ACC112 (cell line): Measurements from ENCODE around the gene UNC5A.

Experiments
- H2AFZ ChIP-seq: fragments of 200-600 bp; sonication (generic); one replicate; pipeline ENCODE4 v1.6.0; 2017; ENCODE audit warnings: antibody characterized with exemption, low read length; ENCODE audit not compliant: unreplicated experiment
- H3K27ac ChIP-seq: fragments of 200-600 bp; sonication (generic); 2 replicates; pipeline ENCODE4 v1.5.1; 2014; ENCODE audit warnings: low read depth, mild to moderate bottlenecking, antibody characterized with exemption, low read length, moderate library complexity
- H3K27me3 ChIP-seq: fragments of 200-600 bp; sonication (generic); 2 replicates; pipeline ENCODE4 v1.6.1; 2014; ENCODE audit warnings: mild to moderate bottlenecking, antibody characterized with exemption, low read length, moderate library complexity, mixed read lengths; ENCODE audit not compliant: insufficient read depth
- H3K36me3 ChIP-seq: fragments of 200-600 bp; sonication (generic); 2 replicates; pipeline ENCODE4 v1.6.1; 2016; ENCODE audit warnings: mild to moderate bottlenecking, antibody characterized with exemption, low read length, moderate library complexity, mixed read lengths; ENCODE audit not compliant: insufficient read depth
- H3K4me1 ChIP-seq: fragments of 200-600 bp; sonication (generic); one replicate; pipeline ENCODE4 v1.6.1; 2016; ENCODE audit warnings: low read length, mixed read lengths; ENCODE audit not compliant: insufficient read depth, unreplicated experiment, control insufficient read depth
- H3K4me3 ChIP-seq: fragments of 200-600 bp; sonication (generic); 2 replicates; pipeline ENCODE4 v1.5.1; 2014; ENCODE audit warnings: mild to moderate bottlenecking, low read depth, low read length
- H3K79me2 ChIP-seq: fragments of 200-600 bp; sonication (generic); one replicate; pipeline ENCODE4 v1.6.0; 2016; ENCODE audit warnings: low read length; ENCODE audit not compliant: control insufficient read depth, unreplicated experiment, insufficient read depth

UNC5A gene

GRCh38 chr5:176810081-176810597, at the start of gene UNC5A:
Gene UNC5A, plus strand, starts transcription at chr5:176810559. Its CDS starts 192 bp downstream, at chr5:176810751.
- peak within 1 kb of the TSS; percentile 69 for H3K4me3 ChIP-seq
- H3K27ac ChIP-seq, result no peak within 1 kb of the TSS
- H3K4me1 ChIP-seq, result no peaks in the 10 kb centered on the region
- H3K27me3 ChIP-seq, result peaks cover 75% of the 10 kb centered on the region
- H2AFZ ChIP-seq, result no peak within 1 kb of the TSS
- H3K79me2 ChIP-seq, result no peaks in the 10 kb centered on the region
- no peaks in the 10 kb centered on the region for H3K36me3 ChIP-seq

- H3K4me1 ChIP-seq, result no peaks in the 10 kb centered on the region
- H3K27ac ChIP-seq, result no peak overlapping the region
- H3K36me3 ChIP-seq, result no peaks in the 10 kb centered on the region
- no peaks in the 10 kb centered on the region for H3K79me2 ChIP-seq
- no peak overlapping the region for H3K4me3 ChIP-seq
- peaks cover 82% of the 10 kb centered on the region for H3K27me3 ChIP-seq
- H2AFZ ChIP-seq, result no peak overlapping the region
Observed at GRCh38 chr5:176761755-176762154, 48.6 kb upstream of the UNC5A start.

DNA sequence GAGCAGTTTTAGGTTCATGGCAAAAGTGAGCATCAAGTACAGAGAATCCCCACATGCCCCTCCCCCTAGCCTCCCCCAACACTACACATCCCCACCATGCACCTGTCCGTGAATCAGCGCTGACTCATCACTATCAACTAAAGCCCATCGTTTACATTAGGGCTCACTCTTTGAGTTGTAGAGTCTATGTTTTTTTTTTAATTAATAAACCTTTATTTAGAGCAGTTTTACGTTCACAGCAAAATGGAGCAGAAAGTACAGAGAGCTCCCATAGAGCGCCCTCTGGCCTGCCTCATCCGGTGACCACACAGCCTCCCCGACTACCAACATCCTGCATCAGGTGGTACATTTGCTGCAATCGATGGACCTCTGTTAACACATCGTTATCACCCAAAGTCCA, 47.9 kb upstream of the UNC5A start:
- Histone ChIP-seq H3K4me3 (no peak overlapping the region), H3K79me2 (no peaks in the 10 kb centered on the region), H3K36me3 (no peaks in the 10 kb centered on the region), H3K27me3 (peaks cover 82% of the 10 kb centered on the region), H3K27ac (no peak overlapping the region), H2AFZ (no peak overlapping the region), H3K4me1 (no peaks in the 10 kb centered on the region)

DNA sequence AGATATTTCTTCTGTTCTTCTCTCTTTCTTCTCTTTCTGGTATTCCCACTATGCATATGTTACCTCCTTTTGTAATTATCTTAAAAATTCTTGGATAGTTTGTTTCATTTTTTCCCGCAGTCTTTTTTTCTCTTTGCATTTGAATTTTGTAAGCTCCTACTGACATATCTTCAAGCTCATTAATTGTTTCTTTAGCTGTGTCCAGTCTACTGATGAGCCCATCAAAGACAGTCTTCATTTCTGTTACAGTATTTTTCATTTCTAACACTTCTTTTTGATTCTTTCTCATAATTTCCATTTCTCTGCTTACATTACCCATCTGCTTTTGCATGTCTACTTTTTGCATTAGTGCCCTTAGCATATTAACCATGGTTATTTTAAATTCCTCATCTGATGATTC, 44.7 kb upstream of the UNC5A start:
- Histone ChIP-seq H3K4me1 (no peaks in the 10 kb centered on the region), H3K4me3 (no peak overlapping the region), H2AFZ (no peak overlapping the region), H3K27me3 (peaks cover 88% of the 10 kb centered on the region), H3K36me3 (no peaks in the 10 kb centered on the region), H3K79me2 (no peaks in the 10 kb centered on the region), H3K27ac (no peak overlapping the region)

GRCh38 chr5:176768174-176768970, 42.0 kb upstream of the UNC5A start:
- Histone ChIP-seq H2AFZ (no peak overlapping the region), H3K79me2 (no peaks in the 10 kb centered on the region), H3K4me1 (no peaks in the 10 kb centered on the region), H3K27ac (no peak overlapping the region), H3K4me3 (no peak overlapping the region), H3K27me3 (peaks cover 93% of the 10 kb centered on the region), H3K36me3 (no peaks in the 10 kb centered on the region)

DNA sequence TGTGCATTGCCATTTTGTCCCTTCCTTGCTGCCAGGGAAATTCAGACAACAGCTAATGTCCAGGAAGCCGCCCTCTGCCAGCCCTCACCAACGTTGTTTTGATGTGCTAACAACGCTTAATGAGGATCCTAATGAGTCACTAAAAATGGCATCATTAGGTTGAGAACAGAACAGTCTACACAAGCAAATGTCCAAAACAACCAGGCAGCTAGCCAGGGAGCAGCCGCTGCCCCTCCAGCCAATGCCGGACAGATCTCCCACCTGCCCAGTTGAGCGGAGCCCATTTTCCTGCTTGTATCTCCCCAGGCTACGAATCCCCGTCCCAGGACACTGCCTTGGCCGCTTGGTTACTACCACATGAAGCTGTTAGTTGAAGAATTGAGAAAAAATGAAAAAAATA, 40.4 kb upstream of the UNC5A start:
- Histone ChIP-seq H3K4me1 (no peaks in the 10 kb centered on the region), H3K27ac (no peak overlapping the region), H2AFZ (no peak overlapping the region), H3K4me3 (no peak overlapping the region), H3K79me2 (no peaks in the 10 kb centered on the region), H3K27me3 (peaks cover 94% of the 10 kb centered on the region), H3K36me3 (no peaks in the 10 kb centered on the region)

- Histone ChIP-seq H3K4me1 (no peaks in the 10 kb centered on the region), H3K27ac (no peak overlapping the region)
Observed at GRCh38 chr5:176770431-176770830, 39.9 kb upstream of the UNC5A start.

DNA sequence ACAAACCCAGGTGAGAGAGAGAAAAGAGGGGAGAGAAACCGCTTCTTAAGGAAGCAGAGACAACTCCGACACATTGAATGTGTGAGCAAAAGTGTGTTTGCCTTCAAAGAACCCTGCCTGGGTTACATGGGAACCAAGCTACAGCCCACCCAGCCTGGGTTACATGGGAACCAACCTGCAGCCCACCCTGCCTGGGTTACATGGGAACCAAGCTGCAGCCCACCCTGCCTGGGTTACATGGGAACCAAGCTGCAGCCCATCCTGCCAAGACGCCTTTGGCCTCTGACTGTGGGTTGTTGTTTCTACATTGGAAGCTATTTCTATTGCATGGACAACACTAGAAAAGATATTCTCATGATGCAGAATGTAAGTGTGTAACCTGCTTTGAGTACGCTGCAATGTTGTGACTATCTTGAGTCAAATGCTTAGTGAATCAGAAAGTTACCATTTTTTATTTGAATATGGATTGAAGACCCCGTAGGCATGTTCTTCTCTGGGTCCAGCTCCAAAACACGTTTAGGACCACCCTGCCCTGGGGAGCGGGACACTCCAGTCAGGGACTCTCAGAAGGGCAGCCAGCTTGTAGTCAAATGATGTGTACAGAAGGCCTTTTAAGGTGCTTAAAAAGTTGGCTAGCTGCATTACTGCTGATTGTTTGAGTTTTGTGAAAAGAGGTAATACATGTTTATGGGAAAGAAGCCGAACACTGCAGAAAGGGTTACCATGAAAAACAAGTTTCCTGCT, 39.1 kb upstream of the UNC5A start:
- Histone ChIP-seq H3K36me3 (no peaks in the 10 kb centered on the region), H2AFZ (no peak overlapping the region), H3K27me3 (peaks cover 94% of the 10 kb centered on the region), H3K27ac (no peak overlapping the region), H3K4me3 (no peak overlapping the region), H3K4me1 (no peaks in the 10 kb centered on the region), H3K79me2 (no peaks in the 10 kb centered on the region)

More at GRCh38 chr5:176770431-176770830, 39.9 kb upstream of the UNC5A start:
- no peak overlapping the region for H3K4me3 ChIP-seq
- peaks cover 94% of the 10 kb centered on the region for H3K27me3 ChIP-seq
- no peaks in the 10 kb centered on the region for H3K36me3 ChIP-seq
- H3K79me2 ChIP-seq, result no peaks in the 10 kb centered on the region
- no peak overlapping the region for H2AFZ ChIP-seq

GRCh38 chr5:176772271-176773210, 37.8 kb upstream of the UNC5A start:
- H3K27ac ChIP-seq, result no peak overlapping the region
- H3K79me2 ChIP-seq, result no peaks in the 10 kb centered on the region
- peaks cover 95% of the 10 kb centered on the region for H3K27me3 ChIP-seq
- no peaks in the 10 kb centered on the region for H3K36me3 ChIP-seq
- no peak overlapping the region for H3K4me3 ChIP-seq
- H2AFZ ChIP-seq, result no peak overlapping the region
- H3K4me1 ChIP-seq, result no peaks in the 10 kb centered on the region

DNA sequence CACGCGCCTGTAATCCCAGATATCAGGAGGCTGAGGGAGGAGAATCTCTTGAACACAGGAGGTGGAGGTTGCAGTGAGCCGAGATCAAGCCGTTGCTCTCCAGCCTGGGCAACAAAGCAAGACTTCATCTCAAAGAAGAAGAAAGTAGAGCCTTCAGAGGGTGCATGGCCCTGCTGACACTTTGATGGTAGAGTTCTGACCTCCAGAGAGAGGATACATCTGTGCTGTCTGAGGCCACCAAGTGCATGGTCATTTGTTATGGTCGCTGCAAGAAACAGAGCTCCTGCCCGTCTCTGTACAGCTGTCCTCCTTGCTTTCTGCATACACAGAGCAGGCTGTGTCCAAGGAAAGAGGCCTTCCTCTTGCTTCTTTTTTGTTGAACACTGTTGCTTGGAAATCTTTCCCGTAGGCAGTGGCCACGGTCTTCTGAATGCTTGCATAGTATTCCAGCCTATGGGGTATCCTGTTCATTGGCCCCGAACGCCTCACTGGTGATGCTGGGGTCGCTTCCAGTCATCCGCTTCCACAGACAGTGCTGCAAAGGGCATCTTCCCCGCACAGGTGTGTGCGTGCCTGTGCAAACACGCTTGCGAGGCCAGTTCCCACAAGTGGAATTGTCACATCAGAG, 36.8 kb upstream of the UNC5A start:
- Histone ChIP-seq H3K27me3 (peaks cover 93% of the 10 kb centered on the region), H2AFZ (no peak overlapping the region), H3K79me2 (no peaks in the 10 kb centered on the region), H3K4me1 (no peaks in the 10 kb centered on the region), H3K36me3 (no peaks in the 10 kb centered on the region), H3K27ac (no peak overlapping the region), H3K4me3 (no peak overlapping the region)
